CD4-positive, alpha-beta T cell treated with Interleukin-6 for 4 hours (primary cell): ENCODE measurements around the gene PCSK6.

Experiments used
- DNase-seq: peaks from one replicate; pipeline ENCODE4 v3.0.0-alpha.2; 2020; ENCODE audit warnings: mixed read lengths

Gene PCSK6

DNA sequence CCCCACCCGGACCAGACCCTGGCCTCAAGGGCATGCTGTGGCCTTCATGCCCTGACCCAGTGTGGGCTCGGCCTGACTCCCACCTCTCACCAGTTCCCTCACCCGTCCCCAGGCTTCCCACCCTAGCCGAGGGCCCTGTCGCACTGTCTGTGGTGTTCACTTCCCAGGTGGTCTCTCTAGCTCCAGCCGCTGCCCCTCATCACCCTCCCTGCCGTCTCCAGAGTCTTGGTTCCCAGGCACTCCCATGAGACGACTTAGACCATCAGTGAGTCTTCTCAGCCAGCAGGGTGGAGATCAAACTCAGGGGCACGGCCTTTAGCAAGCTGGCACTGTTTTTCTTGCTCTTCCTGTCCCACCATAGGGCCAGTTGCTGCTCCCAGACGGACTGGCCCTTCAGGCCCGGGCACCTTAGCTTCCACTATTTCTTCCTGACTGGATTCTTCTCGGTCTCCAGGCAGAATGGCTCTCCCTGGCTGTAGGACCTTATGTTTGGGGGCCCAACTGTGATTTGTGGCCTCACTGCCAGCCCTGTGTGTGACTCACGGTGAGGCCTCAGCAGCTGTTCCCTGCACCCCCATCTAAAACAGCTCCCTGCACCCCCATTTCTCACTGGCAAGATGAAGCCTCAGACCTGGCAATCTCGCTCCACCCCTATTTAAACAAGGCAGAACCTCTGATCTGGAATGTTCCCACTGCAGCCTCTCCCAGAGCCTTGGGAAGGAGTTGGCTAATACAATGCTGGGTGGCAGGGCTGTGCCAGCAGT is 9.4 kb upstream of the PCSK6 start:
- DNase-seq, result no peak

DNA sequence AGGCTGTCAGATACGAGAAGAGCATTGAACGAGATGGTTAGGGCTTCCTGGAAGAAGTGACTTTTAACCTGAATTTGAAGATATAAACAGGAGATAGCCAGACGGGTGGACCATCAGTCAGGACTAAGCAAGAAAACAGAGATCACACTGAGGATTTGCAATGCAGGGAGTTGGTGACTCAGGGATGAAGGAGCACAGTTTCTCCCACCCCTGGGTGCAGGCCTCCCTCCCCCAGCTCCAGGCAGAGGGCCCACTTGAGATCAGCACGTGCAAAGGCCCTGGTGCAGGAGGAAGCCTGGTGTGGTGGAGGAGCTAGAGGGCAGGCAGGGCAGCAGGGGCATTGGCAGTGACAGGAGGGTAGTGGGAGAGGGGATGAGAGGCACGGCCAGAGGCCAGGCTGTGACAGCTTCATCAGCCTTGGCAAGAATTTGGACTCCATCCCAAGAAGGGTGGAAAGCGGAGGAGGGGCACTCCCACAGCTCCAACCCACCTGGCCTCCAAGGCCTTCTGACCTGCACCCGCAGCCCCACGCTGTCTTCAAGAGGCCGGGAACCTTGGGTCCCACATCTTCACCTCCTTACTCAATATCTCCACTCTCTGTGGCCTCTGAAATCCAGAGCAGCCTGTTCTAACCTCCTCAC is 8.7 kb upstream of the PCSK6 start:
- DNase-seq, result no peak

DNA sequence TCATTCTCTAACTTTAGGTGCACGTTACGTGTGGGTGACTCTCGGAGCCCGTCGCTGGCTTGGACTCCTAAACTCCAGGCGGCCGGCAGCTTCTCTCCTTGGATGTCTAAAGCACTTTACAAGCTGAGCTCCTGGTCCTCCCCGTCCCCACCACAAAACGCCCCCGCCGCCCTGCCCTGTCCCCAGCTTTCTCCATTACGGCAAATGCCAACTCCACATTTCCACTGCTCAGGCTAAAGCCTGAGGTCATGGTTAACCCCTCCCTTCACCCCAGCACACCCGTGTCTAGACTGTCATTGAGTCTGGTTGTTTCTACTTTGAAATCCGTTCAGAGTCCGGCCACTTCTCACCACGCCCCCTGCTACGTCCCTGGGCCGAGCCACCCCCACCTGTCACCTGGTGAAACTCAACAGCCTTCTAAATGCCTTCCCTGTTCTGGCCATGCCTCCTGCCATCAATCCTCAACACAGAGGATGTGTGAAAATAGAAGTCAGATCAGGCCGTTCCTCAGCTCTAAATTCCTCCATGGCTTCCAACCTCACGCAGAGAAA is 8.1 kb upstream of the PCSK6 start:
- no peak for DNase-seq

DNA sequence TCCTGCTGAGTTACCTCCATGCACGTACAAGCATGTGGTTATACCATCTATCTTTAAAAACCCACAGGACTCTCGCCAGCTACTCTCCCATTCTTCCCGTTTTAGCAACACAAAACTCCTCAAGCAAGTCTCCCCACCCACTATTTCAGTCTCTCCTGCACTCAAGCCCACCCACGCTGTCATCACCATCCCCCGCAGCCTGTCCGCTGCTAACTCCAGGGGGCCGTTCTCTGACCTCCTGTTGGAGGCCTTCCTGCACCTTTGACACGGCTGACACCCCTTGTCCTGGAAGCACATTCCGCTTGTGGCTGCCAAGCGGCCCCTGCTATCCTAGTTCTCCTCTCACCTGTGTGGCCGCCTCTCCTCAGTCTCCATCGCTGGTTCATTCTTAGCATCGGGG is 7.5 kb upstream of the PCSK6 start:
- DNase-seq, result no peak

DNA sequence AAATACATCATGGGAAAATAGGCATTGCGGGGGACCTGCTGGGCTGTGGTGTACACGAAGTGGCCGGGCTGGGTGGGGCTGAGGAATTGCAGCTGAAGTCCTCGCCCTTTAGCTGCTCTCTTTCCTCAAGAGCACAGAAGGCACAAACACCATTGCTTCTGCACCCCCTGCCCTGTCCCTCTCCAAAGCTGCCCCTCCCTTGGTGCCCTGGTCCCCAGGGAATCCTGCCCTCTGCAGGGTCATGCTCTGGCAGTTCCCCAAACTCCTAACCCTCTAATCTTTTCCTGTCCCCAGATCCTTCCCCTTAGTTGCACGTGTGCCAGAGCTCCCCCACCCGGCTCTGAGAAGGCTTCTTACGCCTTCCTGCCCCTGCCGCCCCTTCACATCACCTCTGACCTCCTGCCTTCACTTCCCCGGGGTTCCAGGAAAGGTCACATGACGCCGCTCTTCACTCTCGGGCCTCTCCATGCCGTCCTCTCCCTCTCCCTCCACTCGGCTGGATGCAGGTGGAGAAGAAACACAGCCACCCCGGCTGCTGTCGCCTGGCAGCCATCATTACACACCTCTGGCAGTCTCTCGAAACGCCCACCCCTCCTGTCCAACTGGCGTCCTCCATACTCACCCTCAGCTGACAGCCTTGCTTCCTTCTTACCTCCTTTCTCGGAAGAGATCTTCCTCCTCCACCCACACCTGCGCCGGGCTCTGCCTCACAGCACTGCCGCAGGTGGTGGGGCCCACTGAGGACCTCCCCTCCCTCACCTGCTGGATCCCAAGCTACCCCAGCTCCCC is 6.9 kb upstream of the PCSK6 start:
- DNase-seq, result no peak

DNA sequence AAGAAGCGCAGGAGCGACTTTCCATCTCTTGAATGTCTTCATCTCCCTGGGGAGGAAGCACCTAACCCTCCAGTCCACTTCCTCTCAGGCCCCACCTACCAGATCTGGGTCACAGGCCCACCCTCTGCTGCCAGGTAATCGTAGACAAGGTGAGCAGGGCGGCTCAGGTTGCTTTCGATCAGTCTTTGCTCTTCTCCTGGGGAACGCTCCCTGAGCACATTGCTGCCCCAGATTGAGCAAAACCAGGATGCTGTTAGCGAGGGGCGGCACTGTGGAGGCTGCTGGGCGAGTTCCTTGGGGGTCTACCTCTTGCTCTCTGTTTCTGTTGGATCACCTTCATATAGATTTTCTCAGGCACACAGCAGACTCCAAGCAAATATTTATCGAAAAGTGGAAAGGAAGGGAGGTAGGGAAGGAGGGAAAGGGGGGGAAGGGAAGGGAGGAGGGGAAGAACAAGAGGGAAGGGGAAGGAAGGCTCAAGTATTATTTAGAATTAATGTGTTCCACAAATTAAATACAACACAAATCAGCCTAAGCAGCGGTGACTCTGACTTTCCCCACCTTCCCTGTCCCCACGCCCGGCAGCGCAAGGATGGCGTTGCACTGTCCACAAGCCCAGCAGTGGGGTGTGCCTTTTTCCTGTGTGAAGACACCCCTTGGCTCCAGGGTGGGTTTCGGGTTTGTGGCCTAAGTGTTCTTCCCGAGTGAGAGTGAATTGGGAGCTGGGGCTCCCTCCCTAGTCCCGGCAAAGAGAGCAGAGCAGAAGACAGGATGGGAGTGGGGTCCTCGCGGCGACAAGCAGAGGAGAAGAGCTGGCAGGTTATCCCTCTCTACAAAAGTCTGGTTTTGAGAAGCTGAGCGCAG is 6.1 kb upstream of the PCSK6 start:
- DNase-seq, result no peak

DNA sequence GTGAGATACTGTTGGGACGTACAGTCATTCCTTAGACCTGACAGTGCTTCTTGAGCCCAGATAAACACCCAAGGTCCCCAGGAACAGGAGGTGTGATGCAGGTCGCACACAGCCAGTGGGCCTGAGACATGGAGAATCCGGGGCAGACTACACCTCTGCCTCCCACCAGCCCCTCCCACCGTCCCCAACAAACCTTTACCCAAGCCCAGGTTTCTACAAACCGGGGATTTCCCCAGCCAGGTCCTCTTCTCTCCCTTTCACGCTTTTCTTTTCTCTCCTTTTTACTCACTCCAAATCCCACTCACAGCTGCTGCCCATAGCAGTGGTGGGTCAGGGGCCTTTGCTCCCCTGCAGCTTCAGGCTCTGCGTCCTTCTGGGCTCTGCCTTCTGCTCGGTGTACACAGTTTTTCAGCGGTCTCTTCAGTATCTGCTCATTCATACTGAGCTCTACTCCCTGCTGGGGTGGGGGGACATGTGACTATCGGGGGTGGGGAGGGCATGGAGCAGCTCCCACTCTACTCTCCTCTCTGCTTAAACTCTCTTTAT is 4.8 kb upstream of the PCSK6 start:
- no peak for DNase-seq

DNA sequence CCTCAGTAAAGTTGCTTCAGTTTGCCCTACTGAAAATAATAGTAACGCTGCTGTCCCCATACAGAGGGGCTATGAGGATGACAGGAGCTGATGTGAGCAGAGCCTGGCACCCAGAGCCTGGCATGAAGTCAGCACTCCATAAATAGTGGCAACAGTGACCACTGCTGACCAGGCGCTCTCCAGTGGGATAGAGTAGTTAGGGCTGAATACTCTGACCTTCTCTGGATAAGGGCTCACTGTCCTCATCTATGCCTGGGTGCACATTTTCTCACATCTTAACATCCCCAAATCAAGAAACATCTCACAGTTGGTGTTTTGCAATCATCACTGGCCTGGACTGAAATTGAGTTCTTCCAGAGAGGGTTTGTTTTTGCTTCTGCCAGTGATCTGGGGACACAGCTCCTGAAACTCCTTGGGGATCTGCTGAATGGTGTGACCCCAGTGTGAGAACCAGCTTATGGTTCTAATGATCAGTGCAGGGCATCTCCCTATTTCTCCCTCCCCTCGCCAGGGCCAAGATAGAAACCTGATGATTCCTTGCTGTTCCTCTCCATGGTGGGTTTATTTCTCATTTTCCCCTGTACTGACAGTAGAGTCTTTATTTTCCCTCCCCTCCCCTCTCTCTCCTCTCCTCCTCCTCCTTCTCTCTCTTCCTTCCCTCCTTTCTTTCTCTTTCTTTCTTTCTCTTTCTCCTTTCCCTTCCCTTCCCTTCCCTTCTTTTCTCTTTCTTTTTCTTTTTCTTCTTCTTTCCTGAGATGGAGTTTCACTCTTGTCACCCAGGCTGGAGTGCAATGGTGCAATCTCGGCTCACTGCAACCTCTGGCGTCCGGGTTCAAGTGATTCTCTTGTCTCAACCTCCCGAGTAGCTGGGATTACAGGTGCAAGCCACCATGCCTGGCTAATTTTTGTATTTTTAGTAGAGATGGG is 3.5 kb upstream of the PCSK6 start:
- no peak for DNase-seq

DNA sequence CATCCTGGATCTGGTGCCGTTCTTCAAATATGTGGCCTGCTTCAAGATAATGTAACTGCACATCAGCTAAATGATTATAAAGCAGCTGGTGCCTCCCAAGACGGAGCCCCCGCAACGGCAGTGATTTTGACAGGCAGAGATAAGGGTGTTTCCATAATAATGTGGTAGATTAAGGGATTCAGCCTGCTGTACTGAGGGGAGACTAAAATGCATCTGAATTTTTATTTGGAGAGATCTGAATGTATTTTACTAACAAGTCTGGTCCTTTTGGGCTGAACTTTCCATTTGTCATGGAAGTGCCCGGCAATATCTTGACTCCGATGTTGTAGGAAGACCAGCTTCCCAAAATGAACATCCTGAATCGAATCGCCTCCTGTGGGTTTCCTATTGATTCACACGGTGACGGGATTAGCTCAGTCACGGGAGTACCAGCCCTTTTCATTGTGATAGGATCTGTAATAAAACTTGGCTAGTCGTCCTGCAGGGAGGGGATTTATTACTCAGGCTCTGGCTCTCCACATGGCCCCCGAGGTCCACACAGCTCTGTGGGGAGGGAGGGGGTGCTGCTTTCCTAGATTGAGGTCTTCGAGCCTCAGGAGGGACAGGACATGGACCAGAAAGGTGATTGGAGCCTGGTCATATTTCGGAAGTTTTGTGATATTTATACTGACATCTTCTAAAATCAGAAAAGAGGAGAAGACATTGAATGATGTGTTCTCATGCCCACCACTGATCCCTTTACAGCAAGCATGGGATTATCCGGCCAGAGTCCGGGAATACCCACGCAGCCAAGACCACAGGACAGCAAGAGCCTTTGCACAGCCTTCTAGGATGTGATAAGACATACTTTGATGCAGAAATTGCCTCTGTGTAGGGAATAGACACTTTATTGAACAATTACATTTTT is 2.5 kb upstream of the PCSK6 start:
- no peak for DNase-seq

DNA sequence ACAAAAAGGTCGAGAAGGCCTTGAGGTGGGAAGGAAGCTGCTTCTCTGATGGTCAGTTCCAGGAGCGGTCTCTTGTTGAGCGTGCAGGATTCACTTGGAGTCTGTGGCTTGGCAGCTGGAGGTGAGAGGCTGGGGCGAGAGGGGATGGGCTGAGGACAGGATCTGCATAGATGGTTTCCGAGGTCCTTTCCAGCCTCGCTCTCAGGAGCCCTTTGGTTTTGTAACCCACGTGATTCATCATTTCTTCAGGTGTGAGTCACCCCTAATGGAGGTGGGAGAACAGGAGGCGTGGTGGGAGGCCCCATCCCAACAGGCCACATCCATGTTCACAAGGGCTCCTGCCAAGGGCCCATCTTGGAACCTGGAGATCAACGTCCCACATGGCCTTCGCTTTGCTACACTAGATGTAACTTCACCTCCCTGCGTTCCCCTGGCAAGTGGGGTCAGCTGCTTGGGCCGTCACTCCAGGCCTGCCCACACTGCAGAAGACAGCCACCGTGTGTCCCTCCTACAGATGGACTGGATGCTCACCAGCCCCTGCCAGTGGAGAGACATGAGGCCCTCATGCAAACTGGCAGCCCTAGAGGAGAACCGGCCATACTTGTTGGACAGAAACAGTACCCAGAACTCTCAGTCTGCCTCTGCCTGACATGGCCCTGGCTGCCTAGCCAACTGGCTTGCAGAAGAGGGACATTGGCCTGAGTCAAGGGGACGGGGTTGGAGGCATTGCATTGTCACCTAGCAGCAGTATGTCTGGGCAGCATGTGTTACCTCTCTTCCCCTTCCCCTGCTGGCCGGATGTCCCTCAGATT is 1.6 kb upstream of the PCSK6 start:
- DNase-seq, result no peak

DNA sequence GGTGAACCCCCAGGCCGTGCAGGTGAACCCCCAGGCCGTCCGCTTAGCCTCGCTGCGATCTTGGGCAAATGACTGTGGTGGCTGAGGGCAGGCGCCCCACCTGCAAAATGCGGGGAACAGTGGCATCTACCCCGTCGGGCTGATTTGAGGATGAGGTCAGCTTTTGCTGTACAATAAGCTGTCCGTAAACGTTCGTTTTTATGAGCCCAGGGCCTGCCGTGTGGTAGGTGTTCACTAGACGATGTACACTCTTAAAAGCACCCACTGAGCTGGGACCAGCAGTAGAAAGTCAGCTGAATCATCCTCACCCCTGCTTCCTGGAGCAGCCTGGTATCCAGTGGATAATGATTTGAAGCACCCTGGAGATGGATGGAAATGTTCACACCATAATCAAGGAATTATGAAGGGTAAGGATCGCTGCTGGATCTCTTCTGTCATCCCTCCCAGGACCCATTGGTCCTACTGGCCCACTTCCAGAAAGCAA is 943 bp upstream of the PCSK6 start:
- no peak for DNase-seq

DNA sequence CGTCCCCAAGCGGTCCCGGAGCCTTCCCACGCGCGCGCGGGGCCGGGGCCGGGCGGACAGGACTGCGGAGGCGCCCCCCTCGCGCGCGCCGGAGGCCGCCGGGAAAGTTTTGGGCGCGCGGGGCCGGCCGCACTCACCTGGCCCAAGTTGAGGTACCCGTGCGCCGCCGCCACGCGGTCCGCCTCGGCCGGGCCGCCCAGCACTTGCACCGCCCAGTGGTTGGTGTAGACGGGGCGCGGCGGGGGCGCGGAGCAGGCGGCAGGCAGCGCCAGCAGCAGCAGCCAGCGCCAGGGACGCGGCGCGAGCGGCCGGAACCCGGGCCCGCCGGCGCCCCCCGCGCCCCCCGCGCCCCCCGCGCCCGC is 289 bp downstream of the PCSK6 start:
- no peak for DNase-seq

DNA sequence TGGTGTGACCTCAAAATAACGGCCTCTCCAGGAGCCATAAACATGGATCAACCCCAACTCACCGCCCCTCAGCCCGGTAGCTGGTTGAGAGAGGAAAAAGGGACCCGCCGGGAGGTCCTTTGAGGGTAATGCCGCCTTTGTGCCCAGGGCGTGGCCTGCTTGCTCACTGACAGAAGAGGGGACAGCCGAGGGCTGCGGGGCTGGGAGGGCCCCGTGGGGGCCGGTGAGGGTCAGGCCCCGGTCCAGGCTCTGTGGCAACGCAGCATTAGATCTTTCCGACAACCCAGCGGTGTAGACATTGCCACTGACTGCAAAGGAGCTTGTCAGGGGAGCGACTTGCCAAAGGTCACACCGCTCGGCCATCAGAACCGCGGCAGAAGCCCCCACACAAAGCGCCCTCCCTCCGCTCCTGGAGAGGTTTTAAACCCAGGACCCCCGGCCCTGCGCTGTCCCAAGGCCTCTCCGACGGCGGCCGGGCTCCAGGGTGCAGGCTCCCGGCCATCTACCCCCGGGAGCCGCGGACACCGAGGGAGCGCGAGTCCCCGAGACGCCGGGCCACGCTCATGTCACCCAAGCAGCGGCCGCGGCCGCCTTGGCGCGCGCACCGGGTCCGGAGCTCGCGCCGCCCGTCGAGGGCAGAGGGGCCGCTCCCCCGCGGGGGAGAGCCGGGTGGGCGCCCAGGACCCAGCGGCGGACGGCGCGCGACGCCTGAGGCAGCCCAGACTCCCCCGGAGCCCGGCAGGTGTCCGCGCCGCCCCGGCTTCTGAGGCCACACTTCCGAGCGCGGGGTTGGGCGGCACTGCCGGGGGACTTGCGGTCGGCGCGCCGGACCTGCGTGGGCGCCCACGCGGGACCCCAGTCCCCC is 975 bp downstream of the PCSK6 start:
- no peak for DNase-seq

DNA sequence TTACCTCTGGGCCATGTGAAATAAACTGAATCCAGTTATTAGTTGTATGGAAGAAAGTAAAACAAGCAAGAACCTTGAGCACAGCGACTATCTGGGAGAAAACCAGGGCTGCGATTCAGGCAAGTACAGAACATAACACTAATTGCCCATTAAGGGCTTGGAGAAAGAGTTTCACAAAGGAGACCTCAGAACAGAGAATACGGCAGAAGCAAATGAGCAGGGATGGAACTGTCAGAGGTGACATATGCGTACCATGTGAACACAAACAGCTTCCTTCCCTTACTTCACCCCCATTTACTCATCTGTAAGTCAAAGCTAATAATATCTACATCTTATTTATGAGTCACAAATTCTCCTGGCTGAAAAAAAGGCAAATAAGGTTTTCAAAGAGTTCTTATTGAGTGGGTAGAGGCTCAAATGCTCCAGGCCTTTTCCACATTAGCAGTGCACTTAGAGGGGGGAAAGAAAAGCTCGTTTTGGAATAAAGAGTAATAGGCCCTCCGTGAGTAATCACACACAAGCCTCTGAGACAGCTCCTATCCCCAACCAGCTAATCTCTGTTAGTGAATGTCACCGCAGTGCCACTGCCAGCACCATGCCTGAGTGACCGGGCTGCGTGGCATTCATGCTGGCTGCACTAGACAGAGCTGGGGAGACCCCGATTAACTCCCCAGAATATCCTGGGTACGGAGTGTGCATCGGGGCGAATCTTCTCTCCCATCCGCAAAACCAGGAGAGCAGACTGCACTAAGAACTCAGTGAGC is 2.6 kb downstream of the PCSK6 start:
- no peak for DNase-seq

DNA sequence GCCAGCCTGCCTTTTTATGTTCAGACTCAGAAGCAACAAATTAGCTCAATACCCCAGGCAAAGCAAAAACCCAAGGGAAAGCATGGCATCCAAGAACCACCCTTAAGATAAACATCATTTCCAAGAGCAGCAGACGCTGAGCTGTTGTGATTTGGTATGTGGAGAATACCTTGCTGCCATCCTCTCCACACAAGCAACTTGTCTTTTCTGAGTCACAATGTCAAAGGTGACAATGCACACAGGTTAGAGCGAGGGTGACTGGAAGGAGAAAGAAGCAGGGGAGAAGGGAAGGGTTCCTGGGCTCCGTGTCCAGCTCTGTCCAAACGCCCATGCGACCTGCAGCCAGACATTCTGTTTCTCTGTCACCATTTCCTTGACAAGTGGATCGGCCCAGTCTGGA is 6.0 kb downstream of the PCSK6 start:
- no peak for DNase-seq

DNA sequence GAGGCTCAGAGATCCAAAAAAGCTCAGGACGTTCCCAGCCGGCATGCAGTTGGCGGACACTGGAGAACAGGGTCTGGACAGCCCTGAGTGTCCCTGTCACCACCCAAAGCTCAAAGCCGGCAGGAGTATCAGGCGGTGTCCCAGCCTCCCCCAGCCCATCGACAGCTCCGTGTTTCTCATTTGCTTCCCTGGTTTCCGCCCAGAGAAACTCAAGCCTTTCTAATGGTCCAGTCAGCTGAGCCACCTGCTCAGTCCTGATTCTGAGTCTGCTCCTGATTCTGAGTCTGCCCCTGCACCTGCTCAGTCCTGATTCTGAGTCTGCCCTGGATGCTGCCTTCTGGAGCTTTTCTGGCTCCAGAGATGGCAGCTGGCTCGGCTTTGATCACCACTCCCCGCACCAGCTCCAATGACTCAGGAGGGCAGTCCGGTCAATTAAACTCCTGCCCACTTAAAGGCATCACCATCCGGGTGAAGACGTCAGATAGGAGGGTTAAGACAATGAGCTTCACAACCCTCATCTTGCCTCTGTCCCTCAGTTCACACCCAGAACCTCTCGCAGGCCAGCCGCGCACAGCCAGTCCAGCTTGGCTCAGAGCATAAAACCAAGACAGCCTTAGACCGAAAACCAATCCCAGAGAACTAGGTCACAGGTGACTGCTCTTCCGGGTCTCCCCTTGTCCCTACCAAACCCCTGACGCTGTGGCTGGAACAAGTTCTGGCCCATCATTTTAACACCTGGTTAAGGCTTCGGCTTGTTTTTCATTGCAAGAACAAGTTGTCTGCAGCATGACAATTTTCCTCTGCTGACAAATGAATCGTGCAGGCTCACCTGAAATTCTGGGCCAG is 6.8 kb downstream of the PCSK6 start:
- no peak for DNase-seq
